Nephron (organoid): Measurements from ENCODE around the gene GATD1.

Experiments
- H3K27ac Mint-ChIP-seq, 3 experiments: 2 replicates each; pipeline ENCODE4 v1.8.0; 2020; ENCODE audit warnings: mixed read lengths in 3 of 3, mild to moderate bottlenecking in 2 of 3, moderate library complexity in 1 of 3
- H3K27me3 Mint-ChIP-seq: 2 replicates; pipeline ENCODE4 v1.8.0; 2021; ENCODE audit warnings: low read depth, mild to moderate bottlenecking, moderate library complexity, mixed read lengths
- H3K36me3 Mint-ChIP-seq: 2 replicates; pipeline ENCODE4 v1.8.0; 2020; ENCODE audit warnings: low read depth, mixed read lengths
- H3K4me1 Mint-ChIP-seq: 2 replicates; pipeline ENCODE4 v1.8.0; 2020; ENCODE audit warnings: mixed read lengths
- H3K4me3 Mint-ChIP-seq, 3 experiments: 2 replicates each; pipeline ENCODE4 v1.8.0; 2020; ENCODE audit warnings: mild to moderate bottlenecking in 3 of 3, mixed read lengths in 3 of 3, moderate library complexity in 2 of 3
- H3K9me3 Mint-ChIP-seq: 2 replicates; pipeline ENCODE4 v1.8.0; 2020; ENCODE audit warnings: mixed read lengths
- CTCF ChIP-seq, 3 experiments: fragments of 200-600 bp; sonication (generic); IDR thresholded peaks; one replicate each; pipeline ENCODE4 v1.5.0; 2021; ENCODE audit warnings: antibody characterized with exemption in 3 of 3; ENCODE audit not compliant: unreplicated experiment in 3 of 3

The GATD1 gene

DNA sequence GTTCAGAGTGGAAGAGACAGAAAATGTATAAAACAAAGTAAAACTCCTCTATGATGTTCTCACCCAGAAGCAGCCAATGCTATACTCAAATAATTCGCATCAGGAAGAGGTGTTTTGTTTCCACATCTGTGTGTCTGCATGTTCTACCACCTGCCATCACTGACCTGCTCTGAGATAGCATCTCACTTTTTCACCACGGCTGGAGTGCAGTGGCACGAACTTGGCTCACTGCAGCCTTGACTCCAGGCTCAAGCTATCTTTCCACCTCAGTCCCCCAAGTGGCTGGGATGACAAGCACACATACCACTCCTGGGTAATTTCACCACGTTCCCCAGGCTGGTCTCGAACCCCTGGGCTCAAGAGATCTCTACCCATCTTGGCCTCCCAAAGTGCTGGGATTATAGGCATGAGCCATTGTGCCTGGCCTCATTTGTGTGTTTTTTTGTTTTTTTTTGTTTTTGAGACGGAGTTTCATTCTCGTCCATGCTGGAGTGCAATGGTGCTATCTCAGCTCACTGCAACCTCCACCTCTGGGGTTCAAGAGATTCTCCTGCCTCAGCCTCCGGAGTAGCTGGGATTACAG, 15.7 kb downstream of the GATD1 start:
- Mint-ChIP-seq H3K9me3 (no peaks in the 10 kb centered on the region), H3K4me1 (no peaks in the 10 kb centered on the region), H3K36me3 (peaks cover 39% of the 10 kb centered on the region), H3K27ac (no peak overlapping the region), H3K27me3 (no peaks in the 10 kb centered on the region), H3K4me3 (no peak overlapping the region)
- TF ChIP-seq CTCF (IDR thresholded peaks at IDR 0.05; ENCODE audit: unreplicated experiment in 3 of 3): no peak

DNA sequence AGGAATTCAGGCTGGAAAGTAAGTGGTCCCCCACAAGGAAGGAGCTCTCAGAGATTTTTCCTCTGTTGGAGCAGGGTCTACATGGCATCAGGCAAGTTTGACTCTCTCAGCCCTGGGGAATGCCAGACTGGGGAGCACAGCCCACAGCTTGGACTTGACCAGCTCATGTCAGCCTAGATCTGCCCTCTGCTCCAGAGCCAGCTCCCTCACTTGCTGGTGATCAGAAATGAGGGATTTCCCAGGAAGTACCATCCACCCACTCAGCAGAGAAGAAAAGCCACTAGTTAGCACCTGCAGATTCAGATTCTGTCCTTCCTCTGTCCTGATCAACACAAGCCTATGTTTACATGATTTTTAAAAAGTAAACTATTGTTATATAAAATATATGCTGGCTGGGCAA, 17.1 kb downstream of the GATD1 start:
- Mint-ChIP-seq H3K27ac (no peak overlapping the region), H3K27me3 (no peaks in the 10 kb centered on the region), H3K36me3 (peaks cover 36% of the 10 kb centered on the region), H3K9me3 (no peaks in the 10 kb centered on the region), H3K4me3 (no peak overlapping the region), H3K4me1 (no peaks in the 10 kb centered on the region)
- TF ChIP-seq CTCF (IDR thresholded peaks at IDR 0.05; ENCODE audit: unreplicated experiment in 3 of 3): no peak

DNA sequence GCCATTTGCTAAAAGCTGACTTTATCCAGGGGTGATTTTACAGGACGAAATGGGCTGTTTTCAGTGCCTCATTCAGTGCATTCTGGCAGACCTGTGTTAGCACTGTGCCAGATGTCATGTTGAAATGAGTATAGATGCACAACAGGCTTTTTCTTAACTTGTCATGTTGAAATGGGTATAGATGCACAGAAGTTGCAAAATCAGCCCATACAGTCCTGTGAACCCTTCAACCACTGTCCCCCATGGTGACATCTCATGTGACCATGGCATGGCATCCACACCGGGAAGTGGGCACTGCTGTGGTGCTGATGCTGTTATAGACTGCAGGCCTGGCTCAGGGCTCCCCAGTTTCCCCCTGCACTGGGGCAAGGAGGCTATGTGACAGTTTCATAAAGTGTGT, 27.6 kb downstream of the GATD1 start:
- TF ChIP-seq CTCF (IDR thresholded peaks at IDR 0.05; ENCODE audit: unreplicated experiment in 3 of 3): no peak
- peak overlapping the region; percentile 61 to 79 (median 64) for H3K4me3 Mint-ChIP-seq
- no peaks in the 10 kb centered on the region for H3K9me3 Mint-ChIP-seq
- no peak overlapping the region for H3K27ac Mint-ChIP-seq
- H3K36me3 Mint-ChIP-seq: no peaks in the 10 kb centered on the region
- peaks cover 7% of the 10 kb centered on the region for H3K27me3 Mint-ChIP-seq
- H3K4me1 Mint-ChIP-seq: peaks cover 8% of the 10 kb centered on the region

DNA sequence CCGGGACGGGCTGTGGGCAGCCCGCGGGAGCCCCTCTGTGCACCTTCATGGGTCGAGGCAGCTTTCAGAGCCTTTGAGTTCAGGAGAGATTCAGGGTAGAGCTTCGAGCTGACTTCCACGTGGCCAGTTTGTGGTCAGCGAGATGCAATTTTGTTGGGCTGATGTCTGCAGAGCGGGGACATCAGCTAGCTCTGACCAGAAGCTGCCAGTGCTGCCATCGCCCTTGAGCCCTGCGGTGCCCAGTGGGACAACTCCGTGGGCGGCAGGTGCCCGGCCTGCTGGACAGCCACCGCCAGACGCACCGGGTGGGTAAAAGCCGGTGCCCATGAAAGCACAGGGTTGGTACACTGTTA, 29.3 kb downstream of the GATD1 start:
- peak overlapping the region; percentile 80 to 87 (median 84) for H3K4me3 Mint-ChIP-seq
- H3K36me3 Mint-ChIP-seq: no peaks in the 10 kb centered on the region
- H3K27me3 Mint-ChIP-seq: peaks cover 10% of the 10 kb centered on the region
- H3K4me1 Mint-ChIP-seq: peaks cover 12% of the 10 kb centered on the region
- no peaks in the 10 kb centered on the region for H3K9me3 Mint-ChIP-seq
- H3K27ac Mint-ChIP-seq: no peak overlapping the region
- no peak for TF ChIP-seq CTCF (IDR thresholded peaks at IDR 0.05; ENCODE audit: unreplicated experiment in 3 of 3)

DNA sequence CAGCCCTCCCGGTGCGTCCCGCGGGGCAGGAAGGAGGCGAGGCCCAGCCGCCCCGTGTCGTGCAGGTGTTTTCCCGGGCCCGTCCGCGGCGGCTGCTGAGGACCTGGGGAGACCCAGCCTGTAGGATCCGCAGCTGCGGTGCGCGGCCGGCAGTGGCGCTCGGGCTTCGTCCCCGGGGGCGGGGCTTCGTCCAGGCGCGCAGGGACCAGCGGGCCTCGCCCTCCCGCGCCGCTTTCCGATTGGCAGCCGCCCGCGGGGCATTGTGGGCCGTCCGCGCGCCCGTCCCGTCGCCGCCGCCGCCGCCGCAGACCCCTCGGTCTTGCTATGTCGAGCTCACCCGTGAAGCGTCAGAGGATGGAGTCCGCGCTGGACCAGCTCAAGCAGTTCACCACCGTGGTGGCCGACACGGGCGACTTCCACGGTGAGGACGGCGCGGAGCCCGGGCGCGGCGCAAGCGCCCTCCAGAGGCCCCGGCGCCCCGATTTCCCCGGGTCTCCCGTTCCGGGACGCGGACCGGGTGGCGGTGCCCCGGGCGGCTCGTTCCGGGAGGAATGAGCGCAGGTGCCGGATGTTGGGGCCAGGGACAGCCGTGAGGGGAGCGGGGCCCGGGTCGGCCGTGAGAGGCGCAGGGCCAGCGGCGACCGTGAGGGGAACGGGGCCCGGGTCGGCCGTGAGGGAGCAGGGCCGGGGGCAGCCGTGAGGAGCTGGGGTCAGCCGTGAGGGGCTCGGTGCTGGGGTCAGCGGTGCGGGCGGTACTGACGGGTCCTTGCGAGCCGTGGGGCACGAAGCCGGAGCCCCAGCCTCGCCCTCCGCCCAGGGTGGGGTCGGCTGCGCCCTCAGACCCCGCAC, 29.9 kb downstream of the GATD1 start, which contains the start of gene TALDO1:
Gene TALDO1 (plus strand): TSS at position 307 of the 849 bp plus-strand sequence. CDS start 18 bp downstream, at position 325.
- Mint-ChIP-seq H3K27me3 (peaks cover 10% of the 10 kb centered on the region), H3K9me3 (no peaks in the 10 kb centered on the region), H3K36me3 (no peaks in the 10 kb centered on the region), H3K4me3 (peak within 1 kb of the TSS; percentile 88 to 93 (median 92)), H3K27ac (peak within 1 kb of the TSS; percentile 53 to 94 (median 80)), H3K4me1 (peaks cover 12% of the 10 kb centered on the region)
- TF ChIP-seq CTCF (IDR thresholded peaks at IDR 0.05; ENCODE audit: unreplicated experiment in 3 of 3): peak in 1 of 3 experiments; percentile 45
